SK-N-SH treated with all-trans-retinoic acid at 6 μM for 48 hours (cell line): ENCODE data around the gene SETDB1.

Source experiments
- ATAC-seq: fragments of 200-7000 bp; cut with Tn5 transposase; 3 replicates; pipeline ENCODE4 v1.9.1; 2020; ENCODE audit warnings: mild to moderate bottlenecking, moderate library complexity
- BACH2 ChIP-seq: fragments of 250-450 bp; sonication (Bioruptor Pico); IDR thresholded peaks from 2 replicates; pipeline ENCODE4 v1.9.0; 2021; ENCODE audit warnings: mild to moderate bottlenecking, borderline replicate concordance
- CSDC2 ChIP-seq: fragments of 250-450 bp; sonication (Bioruptor Pico); IDR thresholded peaks from 2 replicates; pipeline ENCODE4 v1.5.0; 2020; ENCODE audit warnings: mild to moderate bottlenecking, moderate library complexity
- ESRRG ChIP-seq: fragments of 250-450 bp; sonication (Bioruptor Pico); IDR thresholded peaks from 2 replicates; pipeline ENCODE4 v1.6.1; 2021; ENCODE audit warnings: mild to moderate bottlenecking
- GLIS3 ChIP-seq: fragments of 250-450 bp; sonication (Bioruptor Pico); IDR thresholded peaks from 2 replicates; pipeline ENCODE4 v1.5.0; 2020; ENCODE audit warnings: mild to moderate bottlenecking, moderate library complexity
- ISL1 ChIP-seq: fragments of 250-450 bp; sonication (Bioruptor Pico); IDR thresholded peaks from 2 replicates; pipeline ENCODE4 v2.1.2; 2022; ENCODE audit warnings: mild to moderate bottlenecking, moderate library complexity
- OSR1 ChIP-seq: fragments of 250-450 bp; sonication (Bioruptor Pico); IDR thresholded peaks from 2 replicates; pipeline ENCODE4 v1.8.0; 2022; ENCODE audit warnings: moderate library complexity, mild to moderate bottlenecking, inconsistent platforms
- SNAI2 ChIP-seq: fragments of 250-450 bp; sonication (Bioruptor Pico); IDR thresholded peaks from 2 replicates; pipeline ENCODE4 v1.5.0; 2020; ENCODE audit warnings: mild to moderate bottlenecking, moderate library complexity
- TCF4 ChIP-seq: fragments of 250-450 bp; sonication (Bioruptor Pico); IDR thresholded peaks from 2 replicates; pipeline ENCODE4 v1.8.0; 2021; ENCODE audit warnings: mild to moderate bottlenecking, moderate library complexity, borderline replicate concordance
- TOX ChIP-seq: fragments of 250-450 bp; sonication (Bioruptor Pico); IDR thresholded peaks from 2 replicates; pipeline ENCODE4 v1.8.0; 2021; ENCODE audit warnings: mild to moderate bottlenecking, moderate library complexity, borderline replicate concordance
- ZC3H10 ChIP-seq: fragments of 250-450 bp; sonication (Bioruptor Pico); IDR thresholded peaks from 2 replicates; pipeline ENCODE4 v1.5.1; 2021; ENCODE audit warnings: mild to moderate bottlenecking, moderate library complexity
- ZFP3 ChIP-seq: fragments of 250-450 bp; sonication (Bioruptor Pico); IDR thresholded peaks from 2 replicates; pipeline ENCODE4 v1.5.0; 2020; ENCODE audit warnings: mild to moderate bottlenecking, moderate library complexity
- ZFP30 ChIP-seq: fragments of 450-650 bp; formaldehyde crosslinking; IDR thresholded peaks from 2 replicates; pipeline ENCODE4 v1.5.0; 2022; ENCODE audit warnings: mild to moderate bottlenecking, moderate library complexity
- ZNF8 ChIP-seq: fragments of 450-650 bp; formaldehyde crosslinking; IDR thresholded peaks from 2 replicates; pipeline ENCODE4 v1.5.0; 2020; ENCODE audit warnings: mild to moderate bottlenecking, moderate library complexity
- TF ChIP-seq, protein P1 (sequence below): fragments of 250-450 bp; sonication (Bioruptor Pico); IDR thresholded peaks from 2 replicates; pipeline ENCODE4 v1.8.0; 2020; ENCODE audit warnings: mild to moderate bottlenecking, moderate library complexity, borderline replicate concordance
- TF ChIP-seq, protein P2 (sequence below): fragments of 250-450 bp; sonication (Bioruptor Pico); IDR thresholded peaks from 2 replicates; pipeline ENCODE4 v1.8.0; 2021; ENCODE audit warnings: low read depth, mild to moderate bottlenecking, moderate library complexity, borderline replicate concordance
- TF ChIP-seq, protein P3 (sequence below): fragments of 250-450 bp; sonication (Bioruptor Pico); IDR thresholded peaks from 2 replicates; pipeline ENCODE4 v1.5.0; 2020; ENCODE audit warnings: mild to moderate bottlenecking, moderate library complexity
- TF ChIP-seq, protein P4 (sequence below): fragments of 250-450 bp; sonication (Bioruptor Pico); IDR thresholded peaks from 2 replicates; pipeline ENCODE4 v1.5.1; 2020; ENCODE audit warnings: low read depth, mild to moderate bottlenecking, moderate library complexity
- TF ChIP-seq, protein P5 (sequence below): fragments of 250-450 bp; sonication (Bioruptor Pico); IDR thresholded peaks from 2 replicates; pipeline ENCODE4 v1.5.1; 2021; ENCODE audit warnings: mild to moderate bottlenecking, moderate library complexity

The SETDB1 gene

DNA sequence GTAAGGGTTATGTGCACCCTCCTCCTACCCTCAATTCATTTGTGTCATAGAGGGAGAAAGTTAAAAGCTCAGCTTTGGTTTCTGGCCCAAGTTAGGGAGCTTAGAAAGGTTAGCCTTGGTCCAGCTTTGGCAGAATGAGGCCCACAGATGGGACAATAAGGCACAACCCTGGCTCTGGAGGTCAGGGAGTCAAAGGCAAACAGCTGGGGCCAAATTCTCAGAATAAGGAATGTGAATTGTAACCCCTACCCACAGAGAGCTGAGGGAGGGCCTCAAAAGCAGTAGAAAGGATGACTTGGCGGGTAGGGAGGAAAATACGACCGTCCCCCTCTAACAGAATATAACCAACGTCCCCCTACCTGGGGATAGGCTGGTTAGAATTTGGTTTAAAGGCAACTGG, 39.4 kb downstream of the SETDB1 start:
- TF ChIP-seq SNAI2 (CRISPR knock-in tag) (no peak), TOX (no peak), TCF4 (CRISPR knock-in tag) (no peak), OSR1 (CRISPR knock-in tag) (no peak), ZFP30 (CRISPR knock-in tag) (no peak)
- TF ChIP-seq, protein P1, sequence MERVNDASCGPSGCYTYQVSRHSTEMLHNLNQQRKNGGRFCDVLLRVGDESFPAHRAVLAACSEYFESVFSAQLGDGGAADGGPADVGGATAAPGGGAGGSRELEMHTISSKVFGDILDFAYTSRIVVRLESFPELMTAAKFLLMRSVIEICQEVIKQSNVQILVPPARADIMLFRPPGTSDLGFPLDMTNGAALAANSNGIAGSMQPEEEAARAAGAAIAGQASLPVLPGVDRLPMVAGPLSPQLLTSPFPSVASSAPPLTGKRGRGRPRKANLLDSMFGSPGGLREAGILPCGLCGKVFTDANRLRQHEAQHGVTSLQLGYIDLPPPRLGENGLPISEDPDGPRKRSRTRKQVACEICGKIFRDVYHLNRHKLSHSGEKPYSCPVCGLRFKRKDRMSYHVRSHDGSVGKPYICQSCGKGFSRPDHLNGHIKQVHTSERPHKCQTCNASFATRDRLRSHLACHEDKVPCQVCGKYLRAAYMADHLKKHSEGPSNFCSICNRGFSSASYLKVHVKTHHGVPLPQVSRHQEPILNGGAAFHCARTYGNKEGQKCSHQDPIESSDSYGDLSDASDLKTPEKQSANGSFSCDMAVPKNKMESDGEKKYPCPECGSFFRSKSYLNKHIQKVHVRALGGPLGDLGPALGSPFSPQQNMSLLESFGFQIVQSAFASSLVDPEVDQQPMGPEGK (CRISPR knock-in tag), result no peak
- no peak for ATAC-seq

DNA sequence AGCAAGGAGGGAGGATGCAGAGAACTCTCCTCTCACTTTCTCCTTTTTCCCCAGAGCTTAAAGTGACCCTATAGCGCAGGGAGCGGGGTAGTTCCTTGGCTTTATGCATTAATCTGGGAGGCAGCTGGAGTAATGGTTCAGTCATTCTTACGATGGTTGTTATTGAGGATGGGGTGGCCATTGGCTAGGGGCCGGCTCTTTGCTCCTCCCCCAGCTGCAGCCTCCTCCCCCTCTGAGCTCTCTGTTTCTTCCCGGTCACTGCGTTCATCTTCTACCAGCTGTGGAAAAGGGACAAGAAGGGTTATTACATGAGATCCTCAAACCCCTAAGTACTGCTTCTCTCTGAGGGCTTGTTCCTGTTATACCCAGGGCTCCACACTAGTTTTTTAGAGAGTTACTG, 39.8 kb downstream of the SETDB1 start:
- TF ChIP-seq, protein P2, sequence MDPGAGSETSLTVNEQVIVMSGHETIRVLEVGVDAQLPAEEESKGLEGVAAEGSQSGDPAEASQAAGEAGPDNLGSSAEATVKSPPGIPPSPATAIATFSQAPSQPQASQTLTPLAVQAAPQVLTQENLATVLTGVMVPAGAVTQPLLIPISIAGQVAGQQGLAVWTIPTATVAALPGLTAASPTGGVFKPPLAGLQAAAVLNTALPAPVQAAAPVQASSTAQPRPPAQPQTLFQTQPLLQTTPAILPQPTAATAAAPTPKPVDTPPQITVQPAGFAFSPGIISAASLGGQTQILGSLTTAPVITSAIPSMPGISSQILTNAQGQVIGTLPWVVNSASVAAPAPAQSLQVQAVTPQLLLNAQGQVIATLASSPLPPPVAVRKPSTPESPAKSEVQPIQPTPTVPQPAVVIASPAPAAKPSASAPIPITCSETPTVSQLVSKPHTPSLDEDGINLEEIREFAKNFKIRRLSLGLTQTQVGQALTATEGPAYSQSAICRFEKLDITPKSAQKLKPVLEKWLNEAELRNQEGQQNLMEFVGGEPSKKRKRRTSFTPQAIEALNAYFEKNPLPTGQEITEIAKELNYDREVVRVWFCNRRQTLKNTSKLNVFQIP (CRISPR knock-in tag), result no peak
- no peak for TF ChIP-seq CSDC2 (CRISPR knock-in tag)
- no peak for TF ChIP-seq ISL1 (CRISPR knock-in tag)
- TF ChIP-seq, protein P3, sequence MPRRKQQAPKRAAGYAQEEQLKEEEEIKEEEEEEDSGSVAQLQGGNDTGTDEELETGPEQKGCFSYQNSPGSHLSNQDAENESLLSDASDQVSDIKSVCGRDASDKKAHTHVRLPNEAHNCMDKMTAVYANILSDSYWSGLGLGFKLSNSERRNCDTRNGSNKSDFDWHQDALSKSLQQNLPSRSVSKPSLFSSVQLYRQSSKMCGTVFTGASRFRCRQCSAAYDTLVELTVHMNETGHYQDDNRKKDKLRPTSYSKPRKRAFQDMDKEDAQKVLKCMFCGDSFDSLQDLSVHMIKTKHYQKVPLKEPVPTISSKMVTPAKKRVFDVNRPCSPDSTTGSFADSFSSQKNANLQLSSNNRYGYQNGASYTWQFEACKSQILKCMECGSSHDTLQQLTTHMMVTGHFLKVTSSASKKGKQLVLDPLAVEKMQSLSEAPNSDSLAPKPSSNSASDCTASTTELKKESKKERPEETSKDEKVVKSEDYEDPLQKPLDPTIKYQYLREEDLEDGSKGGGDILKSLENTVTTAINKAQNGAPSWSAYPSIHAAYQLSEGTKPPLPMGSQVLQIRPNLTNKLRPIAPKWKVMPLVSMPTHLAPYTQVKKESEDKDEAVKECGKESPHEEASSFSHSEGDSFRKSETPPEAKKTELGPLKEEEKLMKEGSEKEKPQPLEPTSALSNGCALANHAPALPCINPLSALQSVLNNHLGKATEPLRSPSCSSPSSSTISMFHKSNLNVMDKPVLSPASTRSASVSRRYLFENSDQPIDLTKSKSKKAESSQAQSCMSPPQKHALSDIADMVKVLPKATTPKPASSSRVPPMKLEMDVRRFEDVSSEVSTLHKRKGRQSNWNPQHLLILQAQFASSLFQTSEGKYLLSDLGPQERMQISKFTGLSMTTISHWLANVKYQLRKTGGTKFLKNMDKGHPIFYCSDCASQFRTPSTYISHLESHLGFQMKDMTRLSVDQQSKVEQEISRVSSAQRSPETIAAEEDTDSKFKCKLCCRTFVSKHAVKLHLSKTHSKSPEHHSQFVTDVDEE, result no peak
- TF ChIP-seq ZC3H10 (CRISPR knock-in tag), result no peak
- TF ChIP-seq, protein P4, sequence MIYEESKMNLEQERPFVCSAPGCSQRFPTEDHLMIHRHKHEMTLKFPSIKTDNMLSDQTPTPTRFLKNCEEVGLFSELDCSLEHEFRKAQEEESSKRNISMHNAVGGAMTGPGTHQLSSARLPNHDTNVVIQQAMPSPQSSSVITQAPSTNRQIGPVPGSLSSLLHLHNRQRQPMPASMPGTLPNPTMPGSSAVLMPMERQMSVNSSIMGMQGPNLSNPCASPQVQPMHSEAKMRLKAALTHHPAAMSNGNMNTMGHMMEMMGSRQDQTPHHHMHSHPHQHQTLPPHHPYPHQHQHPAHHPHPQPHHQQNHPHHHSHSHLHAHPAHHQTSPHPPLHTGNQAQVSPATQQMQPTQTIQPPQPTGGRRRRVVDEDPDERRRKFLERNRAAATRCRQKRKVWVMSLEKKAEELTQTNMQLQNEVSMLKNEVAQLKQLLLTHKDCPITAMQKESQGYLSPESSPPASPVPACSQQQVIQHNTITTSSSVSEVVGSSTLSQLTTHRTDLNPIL (CRISPR knock-in tag), result no peak
- TF ChIP-seq, protein P5, sequence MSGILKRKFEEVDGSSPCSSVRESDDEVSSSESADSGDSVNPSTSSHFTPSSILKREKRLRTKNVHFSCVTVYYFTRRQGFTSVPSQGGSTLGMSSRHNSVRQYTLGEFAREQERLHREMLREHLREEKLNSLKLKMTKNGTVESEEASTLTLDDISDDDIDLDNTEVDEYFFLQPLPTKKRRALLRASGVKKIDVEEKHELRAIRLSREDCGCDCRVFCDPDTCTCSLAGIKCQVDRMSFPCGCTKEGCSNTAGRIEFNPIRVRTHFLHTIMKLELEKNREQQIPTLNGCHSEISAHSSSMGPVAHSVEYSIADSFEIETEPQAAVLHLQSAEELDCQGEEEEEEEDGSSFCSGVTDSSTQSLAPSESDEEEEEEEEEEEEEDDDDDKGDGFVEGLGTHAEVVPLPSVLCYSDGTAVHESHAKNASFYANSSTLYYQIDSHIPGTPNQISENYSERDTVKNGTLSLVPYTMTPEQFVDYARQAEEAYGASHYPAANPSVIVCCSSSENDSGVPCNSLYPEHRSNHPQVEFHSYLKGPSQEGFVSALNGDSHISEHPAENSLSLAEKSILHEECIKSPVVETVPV, result no peak
- TF ChIP-seq ESRRG, result no peak
- TF ChIP-seq TOX, result no peak
- no peak for ATAC-seq

DNA sequence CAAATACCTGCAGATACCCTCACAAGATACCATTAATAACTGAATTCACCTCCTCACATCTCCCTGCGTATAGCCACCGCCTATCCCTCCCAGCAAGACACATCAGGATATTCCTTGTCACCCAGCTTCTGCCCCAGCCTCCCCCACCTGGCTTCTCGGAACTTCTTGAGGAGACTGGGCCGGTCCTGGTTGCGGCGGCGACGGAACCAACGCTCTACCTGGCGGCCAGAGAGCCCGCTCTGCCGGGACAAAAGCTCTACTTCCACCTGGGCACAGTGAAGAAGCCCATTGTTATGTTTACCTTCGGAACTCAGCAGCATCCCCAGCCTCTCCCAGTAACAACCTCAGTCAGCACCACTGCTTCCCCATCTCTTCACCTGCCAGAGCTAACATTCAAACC, 41.8 kb downstream of the SETDB1 start:
- no peak for ATAC-seq
- TF ChIP-seq GLIS3 (CRISPR knock-in tag), result no peak
- no peak for TF ChIP-seq ZC3H10 (CRISPR knock-in tag)
- TF ChIP-seq, protein P4 (CRISPR knock-in tag), result no peak
- TF ChIP-seq, protein P2 (CRISPR knock-in tag), result no peak
- TF ChIP-seq, protein P5, result no peak
- no peak for TF ChIP-seq ZNF8 (CRISPR knock-in tag)
- no peak for TF ChIP-seq ESRRG
- no peak for TF ChIP-seq OSR1 (CRISPR knock-in tag)
- TF ChIP-seq, protein P1 (CRISPR knock-in tag), result no peak
- TF ChIP-seq BACH2 (CRISPR knock-in tag), result no peak
- no peak for TF ChIP-seq SNAI2 (CRISPR knock-in tag)
- TF ChIP-seq, protein P3, result no peak
- no peak for TF ChIP-seq ZFP3 (CRISPR knock-in tag)
